GM23338 (cell line): ENCODE measurements around the gene TPST2. TPM values are rescaled to one million over a fixed set of nuclear protein-coding genes. Genes with fewer than 3 reads are reported as not detected.

Experiments used
- ATAC-seq: fragments of 200-7000 bp; cut with Tn5 transposase; 3 replicates; pipeline ENCODE4 v1.9.1; 2020
- DNase-seq: peaks from one replicate; pipeline ENCODE4 v3.0.0-alpha.2; 2015; ENCODE audit warnings: low spot score
- H2AFZ ChIP-seq: fragments of 200-600 bp; sonication (generic); 2 replicates; pipeline ENCODE4 v1.8.0; 2016; ENCODE audit warnings: antibody characterized with exemption, mild to moderate bottlenecking, moderate library complexity
- H3F3A ChIP-seq: fragments of 200-600 bp; sonication (generic); replicated peaks from 2 replicates; pipeline ENCODE4 v1.8.0; 2017; ENCODE audit warnings: antibody characterized with exemption, mixed run types, low read depth
- H3K27ac ChIP-seq: fragments of 200-600 bp; sonication (generic); 2 replicates; pipeline ENCODE4 v1.6.1; 2016; ENCODE audit warnings: low read depth
- H3K27me3 ChIP-seq: fragments of 200-600 bp; sonication (generic); 2 replicates; pipeline ENCODE4 v1.8.0; 2016; ENCODE audit warnings: mild to moderate bottlenecking, mixed run types, moderate library complexity; ENCODE audit not compliant: insufficient read depth
- H3K36me3 ChIP-seq: fragments of 200-600 bp; sonication (generic); 2 replicates; pipeline ENCODE4 v1.8.0; 2016; ENCODE audit warnings: mild to moderate bottlenecking; ENCODE audit not compliant: insufficient read depth
- H3K4me1 ChIP-seq: fragments of 200-600 bp; sonication (generic); 2 replicates; pipeline ENCODE4 v1.8.0; 2016; ENCODE audit warnings: mild to moderate bottlenecking, moderate library complexity; ENCODE audit not compliant: insufficient read depth
- H3K4me2 ChIP-seq: fragments of 200-600 bp; sonication (generic); 2 replicates; pipeline ENCODE4 v1.7.1; 2017; ENCODE audit warnings: mixed run types
- H3K4me3 ChIP-seq: fragments of 200-600 bp; sonication (generic); 2 replicates; pipeline ENCODE4 v1.6.1; 2016; ENCODE audit warnings: mixed run types
- H3K79me2 ChIP-seq: fragments of 200-600 bp; sonication (generic); replicated peaks from 2 replicates; pipeline ENCODE4 v1.8.0; 2017; ENCODE audit warnings: mild to moderate bottlenecking; ENCODE audit not compliant: insufficient read depth
- H3K9me2 ChIP-seq: fragments of 200-600 bp; sonication (generic); 2 replicates; pipeline ENCODE4 v1.8.0; 2017; ENCODE audit not compliant: insufficient read depth
- H4K20me1 ChIP-seq: fragments of 200-600 bp; sonication (generic); replicated peaks from 2 replicates; pipeline ENCODE4 v1.8.0; 2017; ENCODE audit warnings: mild to moderate bottlenecking; ENCODE audit not compliant: insufficient read depth
- H3K27ac Mint-ChIP-seq: 2 replicates; pipeline ENCODE4 v1.8.0; 2020; ENCODE audit warnings: inconsistent platforms, mild to moderate bottlenecking, moderate library complexity, mixed read lengths
- H3K27me3 Mint-ChIP-seq: 3 replicates; pipeline ENCODE4 v1.8.0; 2022; ENCODE audit warnings: low read depth, mild to moderate bottlenecking, moderate library complexity, mixed read lengths, inconsistent platforms; ENCODE audit not compliant: insufficient read depth, poor library complexity
- H3K36me3 Mint-ChIP-seq: 3 replicates; pipeline ENCODE4 v1.8.0; 2021; ENCODE audit warnings: low read depth, mild to moderate bottlenecking, inconsistent platforms, moderate library complexity, mixed read lengths
- H3K4me1 Mint-ChIP-seq: 3 replicates; pipeline ENCODE4 v1.8.0; 2020; ENCODE audit warnings: mild to moderate bottlenecking, inconsistent platforms, mixed read lengths
- H3K4me3 Mint-ChIP-seq: 3 replicates; pipeline ENCODE4 v1.8.0; 2021; ENCODE audit warnings: moderate library complexity, mild to moderate bottlenecking, inconsistent platforms, mixed read lengths
- H3K9me3 Mint-ChIP-seq: 3 replicates; pipeline ENCODE4 v1.8.0; 2020; ENCODE audit warnings: moderate library complexity, mild to moderate bottlenecking, inconsistent platforms, mixed read lengths
- CREB1 ChIP-seq: fragments of 250-450 bp; sonication (Bioruptor Pico); IDR thresholded peaks from 2 replicates; pipeline ENCODE4 v1.5.0; 2020; ENCODE audit warnings: low read depth, mild to moderate bottlenecking, moderate library complexity
- EZH2phosphoT487 ChIP-seq: fragments of 200-600 bp; sonication (generic); IDR thresholded peaks from one replicate; pipeline ENCODE4 v1.8.1; 2018; ENCODE audit warnings: antibody characterized with exemption; ENCODE audit not compliant: unreplicated experiment
- JUNB ChIP-seq: IDR thresholded peaks from one replicate; pipeline ENCODE4 v1.6.1; 2016; ENCODE audit warnings: antibody characterized with exemption; ENCODE audit not compliant: unreplicated experiment
- NANOG ChIP-seq: IDR thresholded peaks from 2 replicates; pipeline ENCODE4 v1.6.1; 2016; ENCODE audit warnings: antibody characterized with exemption, borderline replicate concordance
- polyA plus RNA-seq: library from polyadenylated mRNA; unstranded; fragments of >200 nt; fragmentation: Nextera tagmentation; extraction: Ambion mirVana; gene quantifications from 2 replicates; pipeline ENCODE4 v1.2.1, GENCODE V29; 2016
- total RNA-seq: library from RNA; depleted of rRNA; stranded (reverse); fragments of >200 nt; shearing (Covaris generic); gene quantifications from 2 replicates; pipeline ENCODE4 v1.2.3, GENCODE V29; 2014
- TF ChIP-seq, protein P1 (sequence below): IDR thresholded peaks from one replicate; pipeline ENCODE4 v1.6.1; 2018; ENCODE audit warnings: antibody characterized with exemption; ENCODE audit not compliant: unreplicated experiment
- TF ChIP-seq, protein P2 (sequence below): IDR thresholded peaks from 2 replicates; pipeline ENCODE4 v1.6.1; 2016; ENCODE audit warnings: antibody characterized with exemption
- TF ChIP-seq, protein P3 (sequence below), 2 experiments: fragments of 200-600 bp in 1 of 2; sonication (generic) in 1 of 2; conservative IDR thresholded peaks; 2 replicates each; pipeline versions ENCODE4 v1.5.1 to v1.6.1; 2016 to 2017; ENCODE audit warnings: antibody characterized with exemption in 2 of 2, low read depth in 2 of 2, mild to moderate bottlenecking in 2 of 2, moderate library complexity in 1 of 2

The TPST2 gene
- total and polyA plus RNA-seq, 2 experiments from 2014 or later, result 37.9 to 127 TPM

DNA sequence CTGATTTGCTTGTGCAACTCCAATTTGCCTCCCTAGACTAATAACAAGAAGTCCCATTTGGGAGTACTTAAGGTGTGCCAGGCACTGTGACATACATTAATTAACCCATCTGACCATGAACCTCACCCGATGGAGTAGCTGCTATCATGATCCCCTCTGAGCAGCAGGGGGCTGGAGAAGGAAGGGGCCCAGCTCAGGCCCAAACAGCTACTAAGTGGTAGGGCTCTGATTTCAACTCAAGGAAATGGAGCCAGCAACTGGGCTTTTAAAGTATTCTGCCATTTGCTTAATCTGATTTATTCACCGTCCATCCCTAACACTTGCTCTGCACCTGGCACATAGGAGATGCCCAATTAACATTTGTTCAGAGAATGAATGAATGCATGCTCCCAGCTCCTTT, 26.7 kb upstream of the TPST2 start:
- peaks cover 21% of the 10 kb centered on the region for H3F3A ChIP-seq
- no peaks in the 10 kb centered on the region for H3K79me2 ChIP-seq
- no peak overlapping the region for H3K27ac Mint-ChIP-seq
- TF ChIP-seq, protein P1, sequence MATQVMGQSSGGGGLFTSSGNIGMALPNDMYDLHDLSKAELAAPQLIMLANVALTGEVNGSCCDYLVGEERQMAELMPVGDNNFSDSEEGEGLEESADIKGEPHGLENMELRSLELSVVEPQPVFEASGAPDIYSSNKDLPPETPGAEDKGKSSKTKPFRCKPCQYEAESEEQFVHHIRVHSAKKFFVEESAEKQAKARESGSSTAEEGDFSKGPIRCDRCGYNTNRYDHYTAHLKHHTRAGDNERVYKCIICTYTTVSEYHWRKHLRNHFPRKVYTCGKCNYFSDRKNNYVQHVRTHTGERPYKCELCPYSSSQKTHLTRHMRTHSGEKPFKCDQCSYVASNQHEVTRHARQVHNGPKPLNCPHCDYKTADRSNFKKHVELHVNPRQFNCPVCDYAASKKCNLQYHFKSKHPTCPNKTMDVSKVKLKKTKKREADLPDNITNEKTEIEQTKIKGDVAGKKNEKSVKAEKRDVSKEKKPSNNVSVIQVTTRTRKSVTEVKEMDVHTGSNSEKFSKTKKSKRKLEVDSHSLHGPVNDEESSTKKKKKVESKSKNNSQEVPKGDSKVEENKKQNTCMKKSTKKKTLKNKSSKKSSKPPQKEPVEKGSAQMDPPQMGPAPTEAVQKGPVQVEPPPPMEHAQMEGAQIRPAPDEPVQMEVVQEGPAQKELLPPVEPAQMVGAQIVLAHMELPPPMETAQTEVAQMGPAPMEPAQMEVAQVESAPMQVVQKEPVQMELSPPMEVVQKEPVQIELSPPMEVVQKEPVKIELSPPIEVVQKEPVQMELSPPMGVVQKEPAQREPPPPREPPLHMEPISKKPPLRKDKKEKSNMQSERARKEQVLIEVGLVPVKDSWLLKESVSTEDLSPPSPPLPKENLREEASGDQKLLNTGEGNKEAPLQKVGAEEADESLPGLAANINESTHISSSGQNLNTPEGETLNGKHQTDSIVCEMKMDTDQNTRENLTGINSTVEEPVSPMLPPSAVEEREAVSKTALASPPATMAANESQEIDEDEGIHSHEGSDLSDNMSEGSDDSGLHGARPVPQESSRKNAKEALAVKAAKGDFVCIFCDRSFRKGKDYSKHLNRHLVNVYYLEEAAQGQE, result no peak
- TF ChIP-seq, protein P2, sequence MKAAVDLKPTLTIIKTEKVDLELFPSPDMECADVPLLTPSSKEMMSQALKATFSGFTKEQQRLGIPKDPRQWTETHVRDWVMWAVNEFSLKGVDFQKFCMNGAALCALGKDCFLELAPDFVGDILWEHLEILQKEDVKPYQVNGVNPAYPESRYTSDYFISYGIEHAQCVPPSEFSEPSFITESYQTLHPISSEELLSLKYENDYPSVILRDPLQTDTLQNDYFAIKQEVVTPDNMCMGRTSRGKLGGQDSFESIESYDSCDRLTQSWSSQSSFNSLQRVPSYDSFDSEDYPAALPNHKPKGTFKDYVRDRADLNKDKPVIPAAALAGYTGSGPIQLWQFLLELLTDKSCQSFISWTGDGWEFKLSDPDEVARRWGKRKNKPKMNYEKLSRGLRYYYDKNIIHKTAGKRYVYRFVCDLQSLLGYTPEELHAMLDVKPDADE, result no peak
- ATAC-seq (peak; percentile 13), DNase-seq (no peak)
- H3K27ac ChIP-seq, result peak overlapping the region; percentile 58; the same call in 1 of the 2 replicates
- H3K27me3 ChIP-seq, result peaks cover 33% of the 10 kb centered on the region
- H3K36me3 ChIP-seq, result no peaks in the 10 kb centered on the region
- peaks cover 64% of the 10 kb centered on the region for H3K4me1 Mint-ChIP-seq
- H3K27me3 Mint-ChIP-seq, result peaks cover 50% of the 10 kb centered on the region
- no peaks in the 10 kb centered on the region; the same call in 2 of the 3 replicates for H3K36me3 Mint-ChIP-seq
- H3K4me2 ChIP-seq, result peak overlapping the region; percentile 74
- peaks cover 61% of the 10 kb centered on the region for H3K4me1 ChIP-seq
- H3K4me3 Mint-ChIP-seq, result peak overlapping the region; percentile 12; the same call in 1 of the 3 replicates
- peak overlapping the region; percentile 22; the same call in 1 of the 2 replicates for H3K4me3 ChIP-seq
- H2AFZ ChIP-seq, result peak overlapping the region; percentile 29; the same call in 1 of the 2 replicates
- H3K9me2 ChIP-seq, result no peaks in the 10 kb centered on the region
- no peaks in the 10 kb centered on the region for H4K20me1 ChIP-seq
- H3K9me3 Mint-ChIP-seq, result no peaks in the 10 kb centered on the region

DNA sequence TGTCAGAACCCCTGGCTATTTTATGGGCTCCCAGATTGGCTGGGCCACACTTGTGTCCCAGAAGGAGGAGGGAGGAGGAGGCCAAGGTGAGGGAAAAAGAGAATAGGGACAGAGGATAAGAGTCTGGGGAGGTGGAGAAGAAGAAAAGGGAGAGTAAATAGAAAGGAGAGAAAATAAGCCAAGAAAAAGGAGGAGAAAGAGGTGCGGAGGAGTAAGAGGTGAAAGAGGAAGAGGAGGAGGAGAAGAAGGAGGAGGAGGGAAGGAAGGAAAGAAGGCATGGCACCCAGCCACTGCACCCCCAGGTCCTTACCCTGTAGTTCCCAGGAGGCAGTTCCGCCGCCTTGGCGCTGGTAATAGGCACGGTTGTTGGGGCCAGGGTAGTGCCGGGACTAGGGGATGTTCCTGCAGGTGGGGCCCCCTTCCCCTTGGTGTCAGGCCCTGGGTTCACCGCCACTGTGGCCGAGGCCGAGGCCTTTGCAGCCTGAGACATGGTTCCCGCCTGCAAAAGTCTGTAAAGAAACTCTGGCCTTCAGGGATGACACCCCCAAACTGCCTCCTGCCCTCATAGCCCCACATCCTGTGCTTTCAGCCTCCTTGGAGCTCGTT, 26.0 kb upstream of the TPST2 start:
- H3K4me3 Mint-ChIP-seq, result peak overlapping the region; percentile 28; the same call in 1 of the 3 replicates
- no peak overlapping the region for H3K27ac Mint-ChIP-seq
- TF ChIP-seq JUNB (no peak), EZH2phosphoT487 (no peak), NANOG (no peak), CREB1 (CRISPR knock-in tag) (no peak)
- TF ChIP-seq, protein P3, sequence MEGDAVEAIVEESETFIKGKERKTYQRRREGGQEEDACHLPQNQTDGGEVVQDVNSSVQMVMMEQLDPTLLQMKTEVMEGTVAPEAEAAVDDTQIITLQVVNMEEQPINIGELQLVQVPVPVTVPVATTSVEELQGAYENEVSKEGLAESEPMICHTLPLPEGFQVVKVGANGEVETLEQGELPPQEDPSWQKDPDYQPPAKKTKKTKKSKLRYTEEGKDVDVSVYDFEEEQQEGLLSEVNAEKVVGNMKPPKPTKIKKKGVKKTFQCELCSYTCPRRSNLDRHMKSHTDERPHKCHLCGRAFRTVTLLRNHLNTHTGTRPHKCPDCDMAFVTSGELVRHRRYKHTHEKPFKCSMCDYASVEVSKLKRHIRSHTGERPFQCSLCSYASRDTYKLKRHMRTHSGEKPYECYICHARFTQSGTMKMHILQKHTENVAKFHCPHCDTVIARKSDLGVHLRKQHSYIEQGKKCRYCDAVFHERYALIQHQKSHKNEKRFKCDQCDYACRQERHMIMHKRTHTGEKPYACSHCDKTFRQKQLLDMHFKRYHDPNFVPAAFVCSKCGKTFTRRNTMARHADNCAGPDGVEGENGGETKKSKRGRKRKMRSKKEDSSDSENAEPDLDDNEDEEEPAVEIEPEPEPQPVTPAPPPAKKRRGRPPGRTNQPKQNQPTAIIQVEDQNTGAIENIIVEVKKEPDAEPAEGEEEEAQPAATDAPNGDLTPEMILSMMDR (conservative IDR thresholded peaks at IDR 0.05; ENCODE audit: low read depth in 2 of 2), result no peak
- TF ChIP-seq, protein P2, result no peak
- TF ChIP-seq, protein P1, result no peak

More for the DNA sequence above, 26.0 kb upstream of the TPST2 start:
- no peaks in the 10 kb centered on the region for H3K9me3 Mint-ChIP-seq
- peaks cover 61% of the 10 kb centered on the region for H3K4me1 Mint-ChIP-seq
- no peak overlapping the region for H3K4me3 ChIP-seq
- no peaks in the 10 kb centered on the region for H3K79me2 ChIP-seq
- H3K36me3 Mint-ChIP-seq, result no peaks in the 10 kb centered on the region; the same call in 2 of the 3 replicates
- H3K9me2 ChIP-seq, result no peaks in the 10 kb centered on the region
- peak overlapping the region; percentile 74 for H3K4me2 ChIP-seq
- peaks cover 48% of the 10 kb centered on the region for H3K27me3 Mint-ChIP-seq
- no peak overlapping the region for H3K27ac ChIP-seq
- H3K36me3 ChIP-seq, result no peaks in the 10 kb centered on the region
- DNase-seq, result no peak
- ATAC-seq, result peak; percentile 13; the same call in 2 of the 3 replicates
- peaks cover 18% of the 10 kb centered on the region for H3F3A ChIP-seq
- no peaks in the 10 kb centered on the region for H4K20me1 ChIP-seq
- peaks cover 63% of the 10 kb centered on the region for H3K4me1 ChIP-seq
- H2AFZ ChIP-seq, result peak overlapping the region; percentile 29; the same call in 1 of the 2 replicates
- peaks cover 34% of the 10 kb centered on the region for H3K27me3 ChIP-seq
